Measurements from ENCODE around the gene FBP2.
"Not testable (repeated sequence)": the region's sequence is repeated elsewhere in the genome, so short reads cannot be mapped to it uniquely, and the experiment has no call there.

Gene FBP2

GRCh38 chr9:94603259-94604160 is 9.9 kb upstream of the FBP2 start:
- DNase-seq = peak; percentile 32

GRCh38 chr9:94602666-94603065 is 9.0 kb upstream of the FBP2 start:
- no peak for DNase-seq

- no peak for DNase-seq
These were observed 7.1 kb upstream of the FBP2 start for GRCh38 chr9:94600715-94601114.

- no peak for DNase-seq
These were observed 6.6 kb upstream of the FBP2 start for GRCh38 chr9:94600258-94600657.

GRCh38 chr9:94599102-94599501 is 5.5 kb upstream of the FBP2 start:
- no peak for DNase-seq

GRCh38 chr9:94592683-94593082 is 941 bp downstream of the FBP2 start:
- not testable (repeated sequence) for DNase-seq

- DNase-seq = no peak
These were observed 1.7 kb downstream of the FBP2 start for GRCh38 chr9:94591876-94592275.

GRCh38 chr9:94591046-94591545 is 2.5 kb downstream of the FBP2 start:
- DNase-seq = not testable (repeated sequence)

- no peak for DNase-seq
These were observed 4.9 kb downstream of the FBP2 start for GRCh38 chr9:94588681-94589080.

GRCh38 chr9:94586814-94587213 is 6.8 kb downstream of the FBP2 start:
- no peak for DNase-seq

- DNase-seq = no peak
These were observed 7.3 kb downstream of the FBP2 start for GRCh38 chr9:94586316-94586715.

- DNase-seq = no peak
These were observed 9.1 kb downstream of the FBP2 start for GRCh38 chr9:94584555-94584954.

- DNase-seq = no peak
These were observed 11.9 kb downstream of the FBP2 start for GRCh38 chr9:94581728-94582127.

GRCh38 chr9:94577571-94577970 is 16.1 kb downstream of the FBP2 start:
- DNase-seq = no peak

GRCh38 chr9:94577036-94577435 is 16.6 kb downstream of the FBP2 start:
- DNase-seq = no peak

- DNase-seq = no peak
These were observed 17.5 kb downstream of the FBP2 start for GRCh38 chr9:94576131-94576530.

- DNase-seq = no peak
These were observed 24.5 kb downstream of the FBP2 start for GRCh38 chr9:94568972-94569712.

GRCh38 chr9:94568250-94568889 is 25.3 kb downstream of the FBP2 start:
- no peak for DNase-seq

- no peak for DNase-seq
These were observed 26.4 kb downstream of the FBP2 start for GRCh38 chr9:94567271-94567670.

GRCh38 chr9:94566550-94566949 is 27.1 kb downstream of the FBP2 start:
- no peak for DNase-seq

GRCh38 chr9:94564279-94564678 is 29.3 kb downstream of the FBP2 start:
- DNase-seq = not testable (repeated sequence)

- no peak for DNase-seq
These were observed 30.1 kb downstream of the FBP2 start for GRCh38 chr9:94563548-94563947.

GRCh38 chr9:94560237-94560636 is 33.4 kb downstream of the FBP2 start:
- DNase-seq = no peak

Measured in NCI-H1694 (cell line).